Measurements from ENCODE around the gene UNC119. TPM values are rescaled to one million over a fixed set of nuclear protein-coding genes. Genes with fewer than 3 reads are reported as not detected.
A peak's percentile ranks its signal among the peaks of the same experiment; 100 is the strongest.
"Not testable (repeated sequence)": the region's sequence is repeated elsewhere in the genome, so short reads cannot be mapped to it uniquely, and the experiment has no call there.

UNC119 gene
- total RNA-seq, 2 experiments from 2014 or later: 54.9 to 57.8 TPM

DNA sequence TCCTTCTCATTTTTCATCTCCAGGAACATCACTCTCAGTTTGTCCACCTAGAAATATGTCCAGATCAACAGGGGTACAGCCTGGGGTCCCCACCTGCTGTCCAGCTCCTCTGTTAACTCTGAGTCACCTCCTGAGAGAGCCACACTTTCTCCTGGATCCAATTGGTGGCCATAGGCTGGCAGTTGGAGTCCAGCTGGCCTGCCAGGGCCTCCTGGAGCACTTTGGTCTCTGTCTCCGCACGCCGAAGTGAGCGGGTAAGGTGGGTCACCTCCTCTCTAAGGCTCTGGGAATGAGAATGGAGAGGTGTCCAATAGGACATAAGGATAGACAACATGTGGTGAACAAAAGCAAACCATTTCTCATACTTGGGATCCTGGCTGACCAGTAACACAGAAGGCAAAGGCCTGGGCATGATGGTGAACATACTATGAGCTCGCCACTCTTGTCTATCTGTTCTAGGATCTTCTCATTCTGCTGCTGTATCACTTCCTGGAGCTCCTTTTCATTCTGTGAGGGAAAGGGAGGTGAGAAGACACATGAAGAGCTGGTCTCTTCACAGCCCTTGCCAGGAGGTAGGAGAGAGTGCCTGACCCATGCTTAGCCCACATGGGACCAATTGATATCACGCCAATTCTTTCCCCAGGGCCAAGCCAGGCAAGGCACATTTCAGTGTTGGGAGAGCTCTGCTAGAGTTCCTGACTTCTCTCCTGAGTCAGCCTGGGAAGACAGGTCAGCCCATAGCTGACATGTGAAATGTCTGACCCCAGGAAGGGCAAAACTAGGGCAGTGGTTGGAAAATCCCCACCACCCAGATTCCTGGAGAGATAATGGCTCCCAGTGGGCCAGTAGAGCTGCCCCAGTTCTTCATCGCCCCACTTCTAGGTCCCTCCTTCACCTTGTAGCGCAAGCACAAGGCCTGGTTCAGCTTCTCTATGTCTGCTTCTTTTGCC is 26.1 kb upstream of the UNC119 start:
- POLR2A ChIA-PET: interaction anchor here (0.5 to 2.3 kb wide), 4 partner anchors 11 to 66 kb away, joined by 3 to 12 read pairs (median 4); partner anchors contain the start of gene BLTP2
- no peaks in the 10 kb centered on the region for H3K9me3 Mint-ChIP-seq
- H3K27me3 Mint-ChIP-seq: no peaks in the 10 kb centered on the region
- peaks cover 24% of the 10 kb centered on the region for H3K36me3 Mint-ChIP-seq
- no peak overlapping the region for H3K27ac Mint-ChIP-seq
- ATAC-seq (ENCODE audit: low read depth): no peak
- peaks cover 12% of the 10 kb centered on the region for H3K4me1 Mint-ChIP-seq
- H3K4me3 Mint-ChIP-seq: no peak overlapping the region
- no peak for DNase-seq

DNA sequence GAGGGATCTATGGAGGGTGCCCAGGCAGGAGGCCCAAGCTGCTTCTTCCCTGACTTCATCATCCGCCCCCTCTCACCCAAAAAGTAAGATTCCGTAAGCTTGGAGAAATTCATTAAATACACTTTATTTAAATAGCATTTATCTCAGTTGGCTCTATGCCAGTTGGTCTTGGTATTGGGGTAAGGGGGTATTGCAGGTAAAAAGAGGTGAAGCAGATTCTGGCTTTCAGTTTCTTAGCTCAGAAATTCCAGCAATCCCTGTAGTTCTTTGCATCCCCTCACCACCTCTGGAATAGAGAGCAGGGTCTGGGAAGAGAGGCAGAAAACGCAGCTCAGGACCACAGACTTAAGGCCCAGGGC is 25.0 kb upstream of the UNC119 start:
- ATAC-seq (ENCODE audit: low read depth) (no peak), DNase-seq (no peak)
- Mint-ChIP-seq H3K4me3 (no peak overlapping the region), H3K27ac (peak overlapping the region; percentile 89), H3K4me1 (peaks cover 15% of the 10 kb centered on the region), H3K36me3 (peaks cover 24% of the 10 kb centered on the region), H3K9me3 (no peaks in the 10 kb centered on the region), H3K27me3 (no peaks in the 10 kb centered on the region)
- POLR2A ChIA-PET: interaction anchor here (0.9 to 3.7 kb wide), 9 partner anchors 19 to 143 kb away, joined by 3 to 33 read pairs (median 6); partner anchors contain the start of genes BLTP2, PROCA1, RPL23A and SPAG5

DNA sequence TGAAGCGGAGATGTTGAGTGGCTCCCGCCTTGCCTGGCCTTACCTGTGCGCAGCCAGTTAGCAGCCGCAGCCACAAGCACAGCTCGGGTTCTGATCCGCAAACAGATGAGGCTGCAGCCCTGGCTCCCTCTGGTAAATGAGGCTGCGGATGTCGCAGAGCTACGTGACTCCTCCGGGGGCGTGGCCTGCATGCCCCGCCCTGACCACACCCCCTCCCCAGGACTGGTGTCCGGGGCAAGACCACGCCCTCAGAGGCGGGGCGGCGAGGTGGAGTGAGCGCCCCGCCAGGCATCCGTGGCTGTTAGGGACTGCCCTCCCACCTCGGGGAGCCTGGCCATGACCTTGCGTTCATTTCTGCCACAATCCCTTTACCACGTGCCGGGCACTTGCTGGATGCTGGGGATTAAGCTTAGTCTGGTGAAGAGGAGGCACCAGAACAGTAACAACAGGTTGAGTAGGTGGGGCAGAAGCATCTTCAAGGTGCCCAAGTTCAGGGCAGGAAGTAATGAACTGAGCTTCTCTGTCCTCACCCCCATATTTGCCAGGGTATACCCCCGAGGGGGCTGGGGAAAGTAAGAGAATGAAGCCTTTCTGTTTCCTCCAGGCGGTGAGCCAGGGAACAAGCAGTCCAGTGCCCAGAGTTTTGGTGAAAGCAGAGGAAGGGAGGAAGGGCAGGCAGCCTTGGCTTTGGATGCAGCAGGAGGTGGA is 24.5 kb upstream of the UNC119 start, which contains the start of gene ALDOC:
Gene ALDOC (minus strand): TSS at position 138 of the 708 bp plus-strand sequence. CDS start 1,363 bp downstream, outside the sequence.
- peak within 1 kb of the TSS; percentile 89 for H3K27ac Mint-ChIP-seq
- ATAC-seq (ENCODE audit: low read depth): peak; percentile 88
- H3K9me3 Mint-ChIP-seq: no peaks in the 10 kb centered on the region
- POLR2A ChIA-PET: interaction anchor here (0.9 to 3.7 kb wide), 12 partner anchors 11 to 143 kb away, joined by 3 to 33 read pairs (median 4); partner anchors contain the start of genes BLTP2, PROCA1, RPL23A and SPAG5
- peak; percentile 99 for DNase-seq
- H3K4me1 Mint-ChIP-seq: peaks cover 20% of the 10 kb centered on the region
- peak within 1 kb of the TSS; percentile 92 for H3K4me3 Mint-ChIP-seq
- peaks cover 24% of the 10 kb centered on the region for H3K36me3 Mint-ChIP-seq
- no peaks in the 10 kb centered on the region for H3K27me3 Mint-ChIP-seq

DNA sequence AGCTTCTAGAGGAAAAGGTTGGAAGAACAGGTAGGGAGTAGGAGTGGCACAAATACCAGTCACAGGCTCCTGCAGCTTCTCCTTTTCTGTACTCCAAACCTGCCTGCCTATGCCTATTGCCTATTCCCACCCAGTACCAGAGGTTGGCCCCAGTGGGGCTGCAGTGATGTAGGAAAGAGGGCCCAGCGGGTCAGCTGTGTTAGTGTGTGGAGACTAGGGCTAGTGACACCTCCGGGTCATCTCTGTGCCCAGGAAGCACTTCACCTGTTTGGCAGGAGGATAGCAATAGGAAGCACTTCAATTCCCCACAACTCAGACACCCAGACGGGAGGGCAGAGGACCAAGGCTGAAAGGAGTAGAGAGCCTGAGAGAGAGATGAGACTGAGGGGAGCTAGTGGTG is 23.6 kb upstream of the UNC119 start:
- Mint-ChIP-seq H3K36me3 (peaks cover 24% of the 10 kb centered on the region), H3K27ac (peak overlapping the region; percentile 89), H3K4me1 (peaks cover 22% of the 10 kb centered on the region), H3K4me3 (peak overlapping the region; percentile 92)
- H3K9me3 Mint-ChIP-seq; ATAC-seq (ENCODE audit: low read depth); H3K27me3 Mint-ChIP-seq; DNase-seq: not testable (repeated sequence)
- POLR2A ChIA-PET: interaction anchor here (0.5 to 3.7 kb wide), 7 partner anchors 14 to 401 kb away, joined by 3 to 33 read pairs (median 5); partner anchors contain the start of genes BLTP2, PROCA1 and SPAG5

DNA sequence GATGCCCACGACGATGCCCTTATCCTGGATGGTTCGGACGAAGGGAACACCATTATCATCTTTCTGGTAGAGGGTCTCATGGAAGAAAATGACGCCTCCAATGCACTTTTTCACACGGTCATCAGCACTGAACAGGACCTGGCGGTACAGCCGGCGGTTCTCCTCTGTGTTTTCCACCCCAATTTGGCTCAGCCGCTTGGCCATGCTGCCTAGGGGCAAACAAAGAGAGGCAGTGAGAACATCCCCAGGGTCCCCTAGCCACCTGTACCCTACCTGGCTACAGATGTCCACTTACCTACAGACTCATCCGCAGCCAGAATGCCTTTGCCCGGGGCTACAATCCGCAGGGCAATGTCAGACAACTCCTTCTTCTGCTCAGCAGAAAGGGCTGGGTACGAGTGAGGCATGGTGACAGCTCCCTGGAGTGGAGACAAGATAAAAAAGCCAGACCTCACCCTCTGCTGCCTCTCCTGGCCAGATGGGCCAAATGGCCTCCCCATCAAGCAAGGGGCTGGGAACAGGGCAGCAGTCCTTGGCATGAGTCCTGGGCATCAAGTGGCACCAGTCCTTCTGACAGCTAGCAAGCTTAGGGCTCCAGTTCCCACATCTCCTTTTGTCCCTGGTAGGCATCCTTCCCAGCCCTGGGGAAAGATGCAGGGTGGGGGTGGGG is 22.8 kb upstream of the UNC119 start:
- peaks cover 24% of the 10 kb centered on the region for H3K4me1 Mint-ChIP-seq

DNA sequence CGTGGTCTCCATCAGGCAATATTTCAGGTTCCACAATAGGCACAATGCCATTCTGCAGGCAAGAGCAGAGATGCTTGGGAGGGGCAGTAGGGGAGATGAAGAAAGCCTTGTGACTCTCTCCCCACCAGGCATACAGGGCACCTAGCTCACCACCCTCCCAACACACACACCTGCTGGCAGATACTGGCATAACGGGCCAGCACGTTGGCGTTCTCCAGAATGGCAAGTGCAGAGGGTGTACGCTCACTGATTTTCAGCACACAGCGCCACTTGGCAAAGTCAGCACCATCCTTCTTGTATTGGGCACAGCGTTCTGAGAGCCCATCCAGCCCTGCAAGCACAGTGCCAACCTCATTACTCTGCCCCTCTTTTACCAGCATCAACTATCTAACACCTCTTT is 22.1 kb upstream of the UNC119 start:
- Mint-ChIP-seq H3K36me3 (peaks cover 24% of the 10 kb centered on the region), H3K27ac (no peak overlapping the region), H3K9me3 (no peaks in the 10 kb centered on the region), H3K27me3 (no peaks in the 10 kb centered on the region), H3K4me1 (peaks cover 29% of the 10 kb centered on the region), H3K4me3 (no peak overlapping the region)
- DNase-seq (no peak), ATAC-seq (ENCODE audit: low read depth) (no peak)
- POLR2A ChIA-PET: interaction anchor here (0.5 to 3.7 kb wide), 2 partner anchors 24 to 317 kb away, joined by 4 to 33 read pairs; partner anchors contain the start of gene SPAG5

More for the DNA sequence above, 22.8 kb upstream of the UNC119 start:
- H3K9me3 Mint-ChIP-seq: no peaks in the 10 kb centered on the region
- POLR2A ChIA-PET: interaction anchor here (1.2 to 3.7 kb wide), 3 partner anchors 23 to 136 kb away, joined by 5 to 33 read pairs (median 9); partner anchors contain the start of genes BLTP2, PROCA1 and SPAG5
- ATAC-seq (ENCODE audit: low read depth) (no peak), DNase-seq (no peak)
- H3K27ac Mint-ChIP-seq: no peak overlapping the region
- no peaks in the 10 kb centered on the region for H3K27me3 Mint-ChIP-seq
- H3K4me3 Mint-ChIP-seq: peak overlapping the region; percentile 92
- peaks cover 24% of the 10 kb centered on the region for H3K36me3 Mint-ChIP-seq

DNA sequence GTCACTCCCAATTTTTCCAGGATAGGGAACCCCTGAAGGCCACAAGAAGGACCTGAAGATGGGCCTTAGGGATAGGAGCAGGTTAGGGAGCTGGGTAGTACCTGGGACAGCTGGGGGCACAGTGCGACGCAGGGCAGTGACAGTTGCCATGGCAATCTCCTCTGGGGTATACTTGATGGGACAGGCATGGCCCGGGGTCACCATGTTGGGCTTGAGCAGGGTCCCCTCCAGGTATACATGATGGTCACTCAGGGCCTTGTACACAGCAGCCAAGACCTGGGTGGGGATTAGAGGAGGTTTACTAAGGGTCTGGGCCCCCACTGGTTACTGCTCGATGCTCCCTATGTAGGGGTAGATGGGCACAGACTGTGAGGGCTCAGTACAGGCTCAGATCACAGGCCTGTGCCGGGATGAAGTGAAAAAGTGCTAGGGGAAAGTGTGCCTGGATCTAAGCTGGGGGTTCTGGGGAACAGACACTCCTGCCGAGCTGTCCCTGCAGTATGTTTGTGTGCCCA is 21.6 kb upstream of the UNC119 start:
- ATAC-seq (ENCODE audit: low read depth) (no peak), DNase-seq (no peak)
- Mint-ChIP-seq H3K4me1 (peaks cover 33% of the 10 kb centered on the region), H3K9me3 (no peaks in the 10 kb centered on the region), H3K27ac (no peak overlapping the region), H3K4me3 (no peak overlapping the region), H3K27me3 (no peaks in the 10 kb centered on the region), H3K36me3 (peaks cover 23% of the 10 kb centered on the region)
- POLR2A ChIA-PET: interaction anchor here (0.5 to 3.7 kb wide), 2 partner anchors 25 to 318 kb away, joined by 4 to 33 read pairs; partner anchors contain the start of gene SPAG5

DNA sequence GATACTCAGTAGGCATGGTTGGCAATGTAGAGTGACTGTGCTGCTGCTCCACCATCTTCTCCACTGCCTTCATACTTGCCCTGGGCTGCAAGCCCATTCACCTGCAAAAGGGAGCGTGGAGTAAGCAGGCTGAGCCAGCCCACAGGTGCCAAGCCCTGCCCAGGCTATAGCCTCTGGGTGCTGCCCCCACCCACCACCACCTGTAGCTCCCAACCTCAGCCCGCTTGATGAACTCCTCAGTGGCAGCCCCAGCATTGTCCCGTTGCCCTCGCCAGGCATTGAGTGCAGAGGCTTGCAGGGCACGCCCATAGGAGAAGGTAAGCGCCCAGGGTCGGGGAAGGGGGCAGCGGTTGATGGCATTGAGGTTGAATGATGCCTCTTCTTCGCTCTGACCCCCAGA is 21.1 kb upstream of the UNC119 start:
- no peak overlapping the region for H3K27ac Mint-ChIP-seq
- no peaks in the 10 kb centered on the region for H3K27me3 Mint-ChIP-seq
- ATAC-seq (ENCODE audit: low read depth): no peak
- POLR2A ChIA-PET: no interaction called here
- H3K4me3 Mint-ChIP-seq: no peak overlapping the region
- peaks cover 25% of the 10 kb centered on the region for H3K36me3 Mint-ChIP-seq
- no peaks in the 10 kb centered on the region for H3K9me3 Mint-ChIP-seq
- H3K4me1 Mint-ChIP-seq: peaks cover 34% of the 10 kb centered on the region
- DNase-seq: no peak

DNA sequence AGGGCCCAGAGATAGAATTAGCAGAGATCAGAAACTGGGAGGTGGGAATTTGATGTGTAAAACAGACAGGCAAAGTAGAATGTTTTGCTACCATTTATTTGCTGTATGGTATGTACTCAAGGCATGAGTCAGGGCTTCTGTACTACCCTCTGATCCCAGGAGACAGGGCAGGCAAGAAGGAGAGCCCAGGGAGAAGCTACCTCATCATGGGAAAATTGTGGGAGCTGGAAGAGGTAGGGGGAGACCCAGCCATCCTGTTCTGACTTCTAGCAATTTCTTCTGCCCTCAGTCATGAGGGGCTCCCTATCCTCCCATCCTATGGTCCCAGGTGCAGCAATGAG is 20.6 kb upstream of the UNC119 start:
- no peak for DNase-seq
- POLR2A ChIA-PET: interaction anchor here (2.2 kb wide), 1 partner anchor 27 kb away, joined by 14 read pairs; no protein-coding TSS in a partner anchor
- H3K27ac Mint-ChIP-seq: no peak overlapping the region
- H3K9me3 Mint-ChIP-seq: no peaks in the 10 kb centered on the region
- no peak for ATAC-seq (ENCODE audit: low read depth)
- H3K27me3 Mint-ChIP-seq: no peaks in the 10 kb centered on the region
- H3K4me3 Mint-ChIP-seq: no peak overlapping the region
- H3K36me3 Mint-ChIP-seq: peaks cover 27% of the 10 kb centered on the region
- peaks cover 37% of the 10 kb centered on the region for H3K4me1 Mint-ChIP-seq

DNA sequence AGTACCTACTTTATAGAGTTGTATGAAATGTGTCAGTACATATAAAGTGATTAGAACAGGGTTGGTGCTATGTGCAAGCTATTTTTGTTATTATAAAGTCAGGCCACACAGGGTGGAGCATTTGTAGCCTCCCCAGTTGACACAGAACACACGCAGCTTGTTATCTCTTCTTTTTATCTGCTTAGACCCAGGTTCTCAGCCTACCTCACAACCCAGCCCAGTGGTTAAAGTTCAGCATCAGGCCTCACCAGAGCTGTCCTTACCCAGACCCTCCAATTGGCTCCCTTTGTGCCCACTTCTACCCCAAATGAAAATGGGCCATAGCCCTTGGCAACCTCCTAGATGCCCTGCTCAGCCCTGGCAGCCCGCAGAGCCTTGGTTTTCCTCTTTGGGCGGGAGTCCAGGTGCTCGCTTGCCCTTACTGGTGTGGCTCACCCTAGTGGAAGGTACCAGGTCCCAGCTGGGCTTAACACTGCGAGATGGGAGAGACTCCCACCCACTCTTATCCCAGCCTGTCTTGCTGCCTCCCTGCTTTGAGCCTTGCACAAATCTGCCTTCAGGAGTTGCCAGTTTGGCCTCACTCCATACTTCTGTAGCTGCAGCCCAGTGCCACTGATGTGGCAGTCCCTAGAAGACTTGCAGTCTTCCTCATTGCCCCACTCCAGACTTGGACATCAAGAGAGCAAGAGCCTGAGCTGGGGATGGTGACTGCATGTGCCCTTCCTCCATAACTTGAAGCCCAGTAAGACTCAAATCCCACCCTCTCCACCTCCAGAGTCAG is 20.0 kb upstream of the UNC119 start:
- H3K4me1 Mint-ChIP-seq: peaks cover 43% of the 10 kb centered on the region
- H3K4me3 Mint-ChIP-seq: peak overlapping the region; percentile 95
- DNase-seq (no peak), ATAC-seq (ENCODE audit: low read depth) (no peak)
- H3K36me3 Mint-ChIP-seq: peaks cover 29% of the 10 kb centered on the region
- no peaks in the 10 kb centered on the region for H3K27me3 Mint-ChIP-seq
- peak overlapping the region; percentile 94 for H3K27ac Mint-ChIP-seq
- no peaks in the 10 kb centered on the region for H3K9me3 Mint-ChIP-seq
- POLR2A ChIA-PET: interaction anchor here (1.0 to 2.4 kb wide), 12 partner anchors 11 to 765 kb away, joined by 3 to 33 read pairs (median 5); partner anchors contain the start of genes BLTP2, RPL23A, SDF2 and SUPT6H

DNA sequence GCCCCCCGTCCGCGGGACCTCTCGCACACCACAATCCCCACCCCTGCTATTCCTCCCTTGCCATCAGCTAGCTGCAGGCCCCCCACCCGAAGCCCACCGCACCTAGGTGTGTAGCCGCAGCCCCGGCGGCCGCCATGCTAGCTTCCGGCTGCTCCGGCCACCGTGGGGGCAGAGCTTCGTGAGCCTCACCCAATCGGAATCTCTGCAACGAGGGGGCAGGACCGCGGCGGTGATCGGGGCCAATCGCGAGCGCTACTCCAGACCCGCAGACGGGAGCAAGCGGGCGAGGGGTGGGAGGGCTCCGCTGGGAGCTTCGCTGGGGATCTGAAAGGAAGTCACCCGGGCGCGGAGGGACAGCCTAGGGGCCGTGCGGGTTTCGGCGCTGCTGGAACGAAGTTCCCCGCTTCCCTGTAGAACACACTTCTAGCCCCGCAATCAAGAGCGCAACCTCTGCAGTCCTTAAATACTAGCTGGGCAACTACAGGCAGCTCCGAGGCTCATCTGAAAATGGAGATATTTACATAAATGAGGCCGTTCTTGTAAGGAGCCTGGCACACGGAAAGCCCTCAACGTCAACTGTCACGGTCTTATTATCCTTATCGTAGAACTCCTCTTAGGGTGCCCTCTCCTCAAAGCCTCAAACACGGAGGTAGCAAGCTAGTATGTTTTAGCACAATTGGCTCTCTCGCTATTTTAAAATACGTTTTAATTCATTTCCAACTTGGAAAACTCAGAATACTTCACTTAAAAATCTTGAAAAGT is 19.1 kb upstream of the UNC119 start, which contains the start of gene PIGS:
Gene PIGS (minus strand): TSS at position 164 of the 762 bp plus-strand sequence. CDS start 28 bp downstream, at position 136.
- POLR2A ChIA-PET: interaction anchor here (0.9 to 2.4 kb wide), 14 partner anchors 9 to 764 kb away, joined by 3 to 33 read pairs (median 4); partner anchors contain the start of genes BLTP2, RPL23A, SDF2 and SUPT6H
- no peaks in the 10 kb centered on the region for H3K9me3 Mint-ChIP-seq
- peak; percentile 99 for ATAC-seq (ENCODE audit: low read depth)
- H3K27ac Mint-ChIP-seq: peak within 1 kb of the TSS; percentile 94
- peaks cover 30% of the 10 kb centered on the region for H3K36me3 Mint-ChIP-seq
- peaks cover 42% of the 10 kb centered on the region for H3K4me1 Mint-ChIP-seq
- H3K4me3 Mint-ChIP-seq: peak within 1 kb of the TSS; percentile 95
- DNase-seq: peak; percentile 92
- H3K27me3 Mint-ChIP-seq: no peaks in the 10 kb centered on the region

Data from activated naive CD8-positive, alpha-beta T cell treated with anti-CD3 and anti-CD28 coated beads, Interleukin-2, amount 10 ng/mL, durations not matched to agents 7 days and 5 days (primary cell).